PC-9 (cell line): ENCODE results near the gene CHST11. TPM values are rescaled to one million over a fixed set of nuclear protein-coding genes. Genes with fewer than 3 reads are reported as not detected.

Experiments used
- BruUV-seq: library from RNA; stranded (reverse); fragments of 400-500 nt; replicated peaks from 2 replicates; lab custom pipeline; 2021; lab: Mats Ljungman, UMichigan
- CTCF ChIA-PET: fragments of 300-600 bp; sonication (Branson Sonifier 250); formaldehyde crosslinking; loops from one replicate; lab custom pipeline; 2022; ENCODE audit warnings: antibody characterized with exemption; lab: Charles Lee
- POLR2A ChIA-PET: fragments of 300-600 bp; sonication (Branson Sonifier 250); formaldehyde crosslinking; loops from one replicate; lab custom pipeline; 2022; ENCODE audit warnings: antibody characterized with exemption; ENCODE audit not compliant: unreplicated experiment; lab: Charles Lee
- DNase-seq, 2 experiments: peaks; one replicate each; pipeline versions ENCODE4 v3.0.0 to v3.0.0-alpha.2; 2015 to 2022; ENCODE audit warnings: mixed read lengths in 1 of 2
- H2AFZ ChIP-seq: fragments of 200-600 bp; sonication (generic); 2 replicates; pipeline ENCODE4 v1.8.1; 2017; ENCODE audit warnings: antibody characterized with exemption
- H3F3A ChIP-seq: fragments of 200-600 bp; sonication (generic); 2 replicates; pipeline ENCODE4 v1.8.1; 2017; ENCODE audit warnings: antibody characterized with exemption, mild to moderate bottlenecking, low read depth; ENCODE audit not compliant: insufficient read depth
- H3K27ac ChIP-seq: fragments of 200-600 bp; sonication (generic); 2 replicates; pipeline ENCODE4 v1.6.1; 2016; ENCODE audit warnings: mixed run types
- H3K27me3 ChIP-seq: fragments of 200-600 bp; sonication (generic); 2 replicates; pipeline ENCODE4 v1.6.1; 2016; ENCODE audit warnings: low read depth, mixed run types; ENCODE audit not compliant: insufficient read depth
- H3K36me3 ChIP-seq: fragments of 200-600 bp; sonication (generic); 2 replicates; pipeline ENCODE4 v1.6.1; 2016; ENCODE audit warnings: low read depth, mixed run types
- H3K4me1 ChIP-seq: fragments of 200-600 bp; sonication (generic); replicated peaks from 2 replicates; pipeline ENCODE4 v1.6.1; 2016; ENCODE audit warnings: mixed run types; ENCODE audit not compliant: insufficient read depth
- H3K4me2 ChIP-seq: fragments of 200-600 bp; sonication (generic); 2 replicates; pipeline ENCODE4 v1.6.1; 2017; ENCODE audit warnings: mixed run types
- H3K4me3 ChIP-seq: fragments of 200-600 bp; sonication (generic); 2 replicates; pipeline ENCODE4 v1.6.1; 2016; ENCODE audit warnings: mixed run types
- H3K79me2 ChIP-seq: fragments of 200-600 bp; sonication (generic); 2 replicates; pipeline ENCODE4 v1.6.1; 2017; ENCODE audit warnings: low read depth, mixed run types
- H3K9me2 ChIP-seq: fragments of 200-600 bp; sonication (generic); 2 replicates; pipeline ENCODE4 v1.8.1; 2017; ENCODE audit warnings: mild to moderate bottlenecking; ENCODE audit not compliant: insufficient read depth
- H3K9me3 ChIP-seq: fragments of 200-600 bp; sonication (generic); 2 replicates; pipeline ENCODE4 v1.8.1; 2016; ENCODE audit warnings: low read depth; ENCODE audit not compliant: insufficient read depth
- H4K20me1 ChIP-seq: fragments of 200-600 bp; sonication (generic); 2 replicates; pipeline ENCODE4 v1.8.1; 2017; ENCODE audit not compliant: insufficient read depth
- EZH2 ChIP-seq: fragments of 200-600 bp; sonication (generic); IDR thresholded peaks from 2 replicates; pipeline ENCODE4 v1.8.0; 2017; ENCODE audit warnings: antibody characterized with exemption, low read depth
- intact Hi-C: fragments of 100-400 bp; cut with micrococcal nuclease; formaldehyde crosslinking; loops from one replicate; pipeline ENCODE4 v1.10.0; 2022; ENCODE audit not compliant: unreplicated experiment
- total RNA-seq: library from RNA; stranded (reverse); gene quantifications from 2 replicates; pipeline ENCODE4 v1.2.3, GENCODE V29; 2021
- TF ChIP-seq, protein P1 (sequence below): fragments of 200-600 bp; sonication (generic); conservative IDR thresholded peaks from 2 replicates; pipeline ENCODE4 v1.6.1; 2017; ENCODE audit warnings: mixed run types, antibody characterized with exemption, mild to moderate bottlenecking, moderate library complexity

The CHST11 gene
- total RNA-seq, 1 experiment from 2014 or later, result 39.9 TPM

DNA sequence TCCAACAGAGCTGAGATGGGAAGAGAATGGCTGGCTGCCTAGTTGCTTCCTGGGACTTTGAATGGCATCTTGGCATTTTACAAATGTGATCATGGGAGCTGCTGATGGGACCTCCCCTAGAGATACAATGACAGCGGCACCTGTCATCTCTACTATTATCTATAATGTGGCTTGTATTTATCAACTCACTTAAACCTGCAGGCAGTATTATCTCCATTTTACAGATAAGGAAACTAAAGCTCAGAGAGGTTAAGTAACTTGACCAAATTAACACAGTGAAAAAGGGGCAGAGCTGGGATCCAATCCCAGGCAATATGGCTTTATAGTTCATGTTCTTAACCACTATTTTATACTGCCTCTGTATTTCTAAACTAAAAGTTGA lies 111.7 kb downstream of the CHST11 start:
- no peaks in the 10 kb centered on the region for H3K9me3 ChIP-seq
- POLR2A ChIA-PET, result no interaction called here
- no peaks in the 10 kb centered on the region for H3K9me2 ChIP-seq
- peaks cover 26% of the 10 kb centered on the region; the same call in 1 of the 2 replicates for H3F3A ChIP-seq
- TF ChIP-seq EZH2, result no peak
- TF ChIP-seq, protein P1, sequence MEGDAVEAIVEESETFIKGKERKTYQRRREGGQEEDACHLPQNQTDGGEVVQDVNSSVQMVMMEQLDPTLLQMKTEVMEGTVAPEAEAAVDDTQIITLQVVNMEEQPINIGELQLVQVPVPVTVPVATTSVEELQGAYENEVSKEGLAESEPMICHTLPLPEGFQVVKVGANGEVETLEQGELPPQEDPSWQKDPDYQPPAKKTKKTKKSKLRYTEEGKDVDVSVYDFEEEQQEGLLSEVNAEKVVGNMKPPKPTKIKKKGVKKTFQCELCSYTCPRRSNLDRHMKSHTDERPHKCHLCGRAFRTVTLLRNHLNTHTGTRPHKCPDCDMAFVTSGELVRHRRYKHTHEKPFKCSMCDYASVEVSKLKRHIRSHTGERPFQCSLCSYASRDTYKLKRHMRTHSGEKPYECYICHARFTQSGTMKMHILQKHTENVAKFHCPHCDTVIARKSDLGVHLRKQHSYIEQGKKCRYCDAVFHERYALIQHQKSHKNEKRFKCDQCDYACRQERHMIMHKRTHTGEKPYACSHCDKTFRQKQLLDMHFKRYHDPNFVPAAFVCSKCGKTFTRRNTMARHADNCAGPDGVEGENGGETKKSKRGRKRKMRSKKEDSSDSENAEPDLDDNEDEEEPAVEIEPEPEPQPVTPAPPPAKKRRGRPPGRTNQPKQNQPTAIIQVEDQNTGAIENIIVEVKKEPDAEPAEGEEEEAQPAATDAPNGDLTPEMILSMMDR, result no peak
- no peak for DNase-seq
- BruUV-seq, result no TSS peak
- no peak overlapping the region for H2AFZ ChIP-seq
- H3K27ac ChIP-seq, result no peak overlapping the region
- H3K4me3 ChIP-seq, result no peak overlapping the region
- CTCF ChIA-PET, result interaction anchor here (0.6 kb wide), 1 partner anchor 424 kb away, joined by 3 read pairs; no protein-coding TSS in a partner anchor
- 0 out of 2 replicates have a peak, but pooled peaks cover 3% of the 10 kb centered on the region for H4K20me1 ChIP-seq
- H3K27me3 ChIP-seq, result no peaks in the 10 kb centered on the region
- intact Hi-C loops, result no loop called here
- H3K4me1 ChIP-seq, result no peaks in the 10 kb centered on the region
- peaks cover 2% of the 10 kb centered on the region for H3K36me3 ChIP-seq
- peaks cover 76% of the 10 kb centered on the region for H3K79me2 ChIP-seq
- no peak overlapping the region for H3K4me2 ChIP-seq

DNA sequence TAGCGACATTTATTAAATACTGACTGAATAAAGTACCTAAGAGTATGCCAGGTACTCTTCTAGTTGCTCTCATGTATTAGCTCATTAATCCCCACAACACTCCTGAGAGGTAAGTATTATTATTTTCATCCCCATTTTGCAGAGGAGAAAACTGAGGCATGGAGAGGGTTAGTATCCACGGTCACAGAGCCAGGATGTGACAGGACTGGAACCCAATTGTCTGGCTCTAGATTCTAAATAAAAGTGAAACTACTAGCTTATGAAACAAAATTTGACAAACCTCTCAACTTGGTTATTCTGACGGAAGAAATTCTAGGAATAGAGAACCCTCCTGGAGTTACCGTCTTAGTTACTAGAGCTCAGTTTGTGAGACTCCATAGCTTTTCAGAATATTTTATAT lies 112.2 kb downstream of the CHST11 start:
- no peaks in the 10 kb centered on the region; the same call in 1 of the 2 replicates for H3K36me3 ChIP-seq
- DNase-seq, result no peak
- H3K4me2 ChIP-seq, result no peak overlapping the region
- H3K4me1 ChIP-seq, result no peaks in the 10 kb centered on the region
- no peaks in the 10 kb centered on the region for H3K9me2 ChIP-seq
- peaks cover 26% of the 10 kb centered on the region; the same call in 1 of the 2 replicates for H3F3A ChIP-seq
- peaks cover 72% of the 10 kb centered on the region for H3K79me2 ChIP-seq
- H3K27ac ChIP-seq, result no peak overlapping the region
- H3K4me3 ChIP-seq, result no peak overlapping the region
- H3K27me3 ChIP-seq, result no peaks in the 10 kb centered on the region
- no TSS peak for BruUV-seq
- ChIA-PET POLR2A (no interaction called here), CTCF (no interaction called here)
- TF ChIP-seq EZH2, result no peak
- TF ChIP-seq, protein P1, result no peak
- no peak overlapping the region for H2AFZ ChIP-seq
- H3K9me3 ChIP-seq, result no peaks in the 10 kb centered on the region
- H4K20me1 ChIP-seq, result 0 out of 2 replicates have a peak, but pooled peaks cover 3% of the 10 kb centered on the region
- intact Hi-C loops, result no loop called here

DNA sequence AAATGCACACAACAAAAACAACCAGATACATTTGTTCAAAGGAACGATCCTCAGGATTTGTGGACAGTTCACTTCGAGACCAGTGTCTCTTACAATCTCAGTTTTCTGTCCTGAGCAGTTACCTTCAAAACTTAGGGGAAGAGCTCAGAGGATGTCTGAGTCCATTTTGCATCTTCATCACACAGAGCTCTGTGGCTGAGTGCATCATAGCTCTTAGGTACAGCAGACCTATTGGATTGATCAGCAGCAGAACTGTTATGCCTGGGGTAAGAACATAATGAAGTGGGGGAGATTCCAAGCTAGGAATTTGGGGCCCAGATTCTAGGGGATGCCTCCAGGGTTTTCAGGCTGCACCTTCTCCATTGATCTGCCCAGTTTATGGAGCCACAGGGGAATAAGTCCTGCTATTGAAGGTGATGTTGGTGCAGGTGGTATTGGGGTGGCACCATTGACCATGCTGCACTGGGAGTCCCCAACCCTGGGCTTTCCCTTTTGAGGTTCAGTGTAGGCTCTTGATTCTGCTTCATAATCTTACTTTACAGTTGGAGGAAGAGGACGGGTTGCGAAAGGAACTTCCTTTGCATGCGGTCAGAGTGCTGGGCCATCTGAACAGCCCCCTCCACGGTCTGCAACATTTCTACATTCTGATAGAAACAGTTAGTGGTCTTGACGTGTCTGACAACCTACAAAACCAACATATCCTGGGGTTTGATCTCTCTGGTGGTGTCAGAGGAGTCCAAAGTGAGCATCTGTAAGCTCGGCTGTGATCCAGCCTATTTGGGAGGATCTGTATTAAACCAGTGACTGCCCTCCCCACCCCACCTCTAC lies 112.8 kb downstream of the CHST11 start:
- no peaks in the 10 kb centered on the region for H3K27me3 ChIP-seq
- H3K36me3 ChIP-seq, result no peaks in the 10 kb centered on the region
- no peak for DNase-seq
- no peak for TF ChIP-seq EZH2
- TF ChIP-seq, protein P1, result no peak
- H3F3A ChIP-seq, result peaks cover 26% of the 10 kb centered on the region; the same call in 1 of the 2 replicates
- no TSS peak for BruUV-seq
- H3K9me3 ChIP-seq, result no peaks in the 10 kb centered on the region
- ChIA-PET CTCF (interaction anchor here (0.5 kb wide), 1 partner anchor 13 kb away, joined by 12 read pairs; no protein-coding TSS in a partner anchor), POLR2A (interaction anchor here (0.6 kb wide), 1 partner anchor 491 kb away, joined by 22 read pairs; no protein-coding TSS in a partner anchor)
- H3K4me2 ChIP-seq, result no peak overlapping the region
- no peak overlapping the region for H3K27ac ChIP-seq
- H3K4me3 ChIP-seq, result no peak overlapping the region
- no peaks in the 10 kb centered on the region for H3K9me2 ChIP-seq
- intact Hi-C loops, result no loop called here
- 0 out of 2 replicates have a peak, but pooled peaks cover 3% of the 10 kb centered on the region for H4K20me1 ChIP-seq
- H3K79me2 ChIP-seq, result peaks cover 65% of the 10 kb centered on the region
- no peaks in the 10 kb centered on the region for H3K4me1 ChIP-seq
- H2AFZ ChIP-seq, result no peak overlapping the region
